NCI-H2196 treated with DMSO at 0.1 percent for 48 hours (cell line): ENCODE measurements around the gene FARP2.
A peak's percentile ranks its signal among the peaks of the same experiment; 100 is the strongest.
"Not testable (repeated sequence)": the region's sequence is repeated elsewhere in the genome, so short reads cannot be mapped to it uniquely, and the experiment has no call there.

Source experiments
- DNase-seq: peaks from one replicate; lab custom pipeline; 2025; ENCODE audit not compliant: unreplicated experiment; lab: John Stamatoyannopoulos, UW

FARP2 gene

DNA sequence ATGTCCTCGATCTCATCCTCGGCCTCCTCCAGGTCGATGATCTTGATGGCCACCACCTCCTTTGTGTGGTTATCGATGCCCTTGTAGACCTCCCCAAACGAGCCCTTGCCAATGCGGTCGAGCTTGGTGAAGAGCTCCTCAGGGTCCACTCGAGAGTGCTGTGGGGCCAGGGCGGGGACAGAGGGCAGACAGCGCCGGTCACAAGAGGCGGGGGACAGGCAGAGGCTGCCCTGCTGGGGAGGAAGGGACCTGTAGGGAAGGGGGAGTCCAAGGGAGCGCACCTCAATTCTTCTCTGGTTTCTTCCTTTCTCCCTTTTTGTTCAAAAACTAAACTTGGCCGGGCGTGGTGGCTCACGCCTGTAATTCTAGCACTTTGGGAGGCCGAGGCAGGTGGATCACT lies 145.5 kb downstream of the FARP2 start:
- no peak for DNase-seq

GRCh38 chr2:241502281-241502680 lies 146.2 kb downstream of the FARP2 start:
- DNase-seq: no peak

DNA sequence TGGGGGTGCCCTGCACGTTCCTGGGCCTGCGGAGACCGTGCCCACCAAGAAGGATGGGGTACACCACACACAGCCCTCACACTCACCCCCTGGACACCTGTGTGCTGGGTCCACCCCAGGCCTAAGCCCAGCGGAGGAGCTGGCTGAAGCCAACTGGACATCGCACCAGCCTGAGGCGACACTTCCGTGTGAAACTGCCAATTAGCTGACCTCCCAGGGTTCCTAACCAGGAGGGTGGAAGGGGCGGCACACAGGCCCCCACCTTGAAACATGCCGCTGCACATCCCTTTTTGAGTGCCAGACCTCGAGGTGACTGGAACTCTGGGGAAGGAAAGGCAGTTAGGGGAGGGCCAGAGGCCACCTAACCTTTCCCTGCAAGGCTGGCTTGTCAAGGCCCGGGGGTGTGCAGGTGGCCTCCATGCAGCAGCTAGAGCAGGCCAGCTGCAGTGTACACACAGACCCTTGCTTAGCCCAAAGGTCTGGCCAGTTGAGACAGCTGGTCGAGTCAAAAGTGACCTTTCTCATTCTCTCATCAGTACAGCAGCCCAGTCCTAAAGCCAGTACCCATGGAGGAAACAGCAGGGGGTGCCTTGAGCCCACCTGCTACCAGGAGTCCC lies 147.8 kb downstream of the FARP2 start:
- DNase-seq: no peak

DNA sequence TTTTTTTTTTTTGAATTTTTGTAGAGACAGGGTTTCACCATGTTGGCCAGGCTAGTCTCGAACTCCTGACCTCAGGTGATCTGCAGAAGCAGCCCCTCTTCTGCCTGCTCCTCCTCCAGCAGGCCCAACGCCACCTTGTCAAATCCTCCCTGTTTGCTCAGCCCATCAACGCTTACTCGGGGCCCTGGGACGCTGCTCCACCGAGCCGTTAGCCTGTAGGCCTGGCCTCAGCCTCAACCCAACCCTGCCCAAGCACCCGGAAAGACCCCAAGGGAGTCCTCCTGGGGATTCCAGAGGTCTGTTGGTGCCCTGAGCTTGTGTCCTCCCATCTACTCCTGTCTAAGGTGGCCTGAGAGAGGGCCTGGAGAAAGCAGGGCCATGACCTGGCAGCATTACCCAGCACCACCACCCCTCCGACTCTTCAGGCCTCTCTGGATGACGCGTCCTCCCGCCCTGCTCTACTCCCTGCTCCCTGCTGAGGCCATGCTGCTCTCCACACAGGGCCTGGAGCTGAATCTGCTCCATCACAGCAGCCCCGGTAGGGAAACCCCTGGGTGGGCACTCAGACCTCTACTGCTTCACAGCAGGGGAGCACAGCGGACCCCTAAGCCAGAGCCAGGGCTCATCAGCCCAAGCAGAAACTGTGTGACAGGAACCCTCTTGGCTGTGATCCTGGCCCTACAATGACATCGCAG lies 149.1 kb downstream of the FARP2 start:
- DNase-seq: no peak

DNA sequence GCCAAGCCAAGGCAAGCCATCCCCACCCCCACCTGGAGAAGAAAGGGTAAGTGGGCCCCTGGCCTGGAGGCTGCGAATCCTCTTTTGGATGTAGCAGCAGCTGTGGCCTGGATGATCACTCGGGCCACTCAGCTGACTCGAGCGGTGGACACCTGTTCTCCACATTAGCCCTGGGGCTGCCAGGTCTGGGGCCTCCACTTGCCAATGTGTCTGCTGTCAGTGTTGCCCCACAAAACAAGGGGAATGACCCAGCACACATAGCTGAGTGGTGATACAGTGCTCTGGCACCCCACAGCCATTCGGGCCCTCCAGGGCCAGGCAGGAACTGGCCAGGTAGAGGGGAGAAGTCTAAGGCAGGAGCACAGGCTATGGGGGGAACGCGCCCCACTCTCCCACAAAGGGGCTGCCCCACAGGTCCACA lies 149.7 kb downstream of the FARP2 start:
- DNase-seq: no peak

DNA sequence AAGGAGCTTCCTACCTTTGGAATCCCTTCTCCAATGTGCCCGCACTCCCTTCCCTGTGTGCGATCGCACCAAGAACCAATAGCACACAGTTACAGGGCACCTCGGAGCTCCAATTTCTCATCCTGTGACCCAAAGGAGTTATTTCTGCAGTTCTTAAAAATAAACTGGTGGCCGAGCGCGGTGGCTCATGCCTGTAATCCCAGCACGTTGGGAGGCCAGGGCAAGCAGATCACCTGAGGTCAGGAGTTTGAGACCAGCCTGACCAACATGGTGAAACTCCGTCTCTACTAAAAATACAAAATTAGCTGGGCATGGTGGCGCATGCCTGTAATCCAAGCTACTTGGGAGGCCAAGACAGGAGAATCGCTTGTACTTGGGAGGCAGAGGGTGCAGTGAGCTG lies 150.2 kb downstream of the FARP2 start:
- DNase-seq: not testable (repeated sequence)

GRCh38 chr2:241506793-241507429 lies 150.8 kb downstream of the FARP2 start:
- no peak for DNase-seq

DNA sequence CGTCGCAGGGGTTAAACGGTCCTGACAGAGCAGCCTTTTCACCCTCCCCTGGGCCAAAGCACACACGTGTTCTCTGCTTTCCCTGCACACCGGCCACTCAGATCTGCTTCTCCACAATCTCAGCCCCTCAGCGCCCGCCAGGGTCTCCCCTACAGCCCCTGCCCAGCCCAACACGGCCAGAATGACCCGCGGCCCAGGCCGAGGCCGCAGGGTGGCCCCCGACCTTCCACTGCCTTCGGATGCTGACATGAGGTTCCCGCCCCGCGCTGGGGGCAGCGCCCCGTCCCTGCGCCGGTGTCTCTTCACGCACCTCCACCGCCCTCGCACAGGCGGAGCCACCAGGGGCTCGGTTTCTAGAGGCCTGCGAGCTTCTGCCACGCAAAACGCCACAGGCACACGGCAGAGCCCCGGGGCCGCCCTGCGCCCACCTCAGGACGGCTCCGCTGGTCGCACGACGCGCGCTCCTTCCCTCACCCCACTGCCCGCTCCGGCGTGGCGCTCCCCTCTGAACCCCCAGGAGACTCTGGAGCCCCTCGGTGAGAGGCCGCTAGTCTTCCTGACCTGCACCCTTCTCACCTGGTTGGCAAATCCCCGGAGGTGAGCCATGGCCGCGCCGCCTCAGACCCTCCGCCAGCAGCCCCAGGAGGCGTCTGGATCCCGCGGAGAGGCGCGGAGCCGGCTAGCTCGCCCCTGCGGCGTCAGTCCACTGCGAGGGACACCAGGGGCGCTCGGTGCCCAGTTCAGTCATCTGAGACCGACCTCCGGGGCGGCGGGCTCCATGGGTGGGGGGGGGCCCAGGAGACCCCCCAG lies 151.6 kb downstream of the FARP2 start:
- no peak for DNase-seq

DNA sequence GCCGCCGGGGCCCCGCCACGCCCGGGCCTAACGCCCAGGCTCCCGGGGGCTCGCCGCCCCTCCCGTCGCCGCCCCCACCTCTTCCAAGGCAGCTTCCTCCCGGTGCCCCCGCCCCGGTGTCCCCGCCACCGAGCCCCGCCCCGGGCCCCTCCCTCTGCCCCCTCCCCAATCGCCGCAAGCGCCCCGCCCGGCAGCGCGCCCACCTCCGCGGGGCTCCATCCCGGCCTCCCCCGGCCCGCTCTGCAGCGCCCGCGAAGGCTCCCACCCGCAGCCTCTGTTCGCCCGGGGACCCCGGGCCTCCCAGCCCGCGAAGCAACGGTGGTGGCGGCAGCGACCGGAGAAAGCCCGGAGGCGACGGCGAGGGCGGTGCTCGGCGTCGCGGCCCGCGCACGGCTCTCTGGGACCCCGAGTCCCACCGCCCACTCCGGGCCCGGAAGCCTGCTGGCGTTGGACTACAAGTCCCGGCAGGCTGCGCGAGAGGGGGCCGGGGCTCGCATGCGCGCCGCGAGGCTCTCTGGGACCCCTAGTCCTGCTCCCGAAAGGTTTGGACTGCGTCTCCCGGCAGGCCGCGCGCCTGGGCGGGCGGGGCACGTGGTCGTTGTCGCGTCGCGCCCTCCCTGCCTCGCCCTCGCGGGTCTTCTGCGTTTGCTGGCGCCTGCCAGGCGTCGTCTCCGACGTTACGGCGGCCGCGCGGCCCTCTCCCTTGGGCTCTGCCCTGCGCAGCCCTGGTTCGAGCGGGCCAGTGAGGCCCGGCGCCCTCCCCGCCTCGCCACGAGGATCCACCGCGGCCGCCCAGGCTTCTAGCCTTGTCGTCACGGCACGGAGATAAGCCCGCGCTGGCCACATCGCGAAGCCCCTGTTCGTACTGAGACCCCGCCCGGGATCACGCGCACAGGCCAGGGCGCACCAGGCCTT lies 152.4 kb downstream of the FARP2 start, which contains the start of gene STK25:
STK25 (minus strand) TSS at position 345 of the 915 bp plus-strand sequence. CDS start 549 bp downstream, outside the sequence.
- peak; percentile 95 for DNase-seq

DNA sequence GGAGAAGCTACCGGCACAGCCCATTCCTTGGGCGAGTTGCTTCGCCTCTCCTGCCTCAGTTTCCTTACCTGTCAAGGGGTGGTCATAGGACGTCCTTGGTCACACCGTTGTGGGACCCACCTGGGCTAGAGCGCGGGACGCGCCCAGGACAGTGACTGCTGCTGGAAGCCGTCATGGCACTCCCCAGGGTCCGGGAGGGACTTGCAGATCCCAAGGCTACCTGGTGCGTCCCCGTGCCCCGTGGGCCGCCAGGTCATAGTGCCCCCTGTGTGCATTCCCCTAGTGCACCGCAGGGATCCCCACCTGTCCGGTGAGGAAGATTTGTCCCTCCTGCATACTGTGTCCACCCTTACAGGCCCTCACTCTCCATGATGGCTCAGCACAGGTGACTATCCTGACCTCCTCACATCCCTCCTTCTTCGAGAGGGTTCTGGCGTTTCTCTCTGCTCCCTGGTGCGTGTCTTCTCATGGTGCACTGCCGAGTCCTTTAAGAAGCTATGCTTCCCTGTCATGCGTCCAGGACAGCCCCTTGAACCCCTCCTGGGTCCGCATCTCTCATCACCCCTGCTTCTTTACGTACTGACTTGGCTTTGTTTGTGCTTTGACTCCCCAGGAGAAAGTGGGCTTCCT lies 153.2 kb downstream of the FARP2 start:
- no peak for DNase-seq

DNA sequence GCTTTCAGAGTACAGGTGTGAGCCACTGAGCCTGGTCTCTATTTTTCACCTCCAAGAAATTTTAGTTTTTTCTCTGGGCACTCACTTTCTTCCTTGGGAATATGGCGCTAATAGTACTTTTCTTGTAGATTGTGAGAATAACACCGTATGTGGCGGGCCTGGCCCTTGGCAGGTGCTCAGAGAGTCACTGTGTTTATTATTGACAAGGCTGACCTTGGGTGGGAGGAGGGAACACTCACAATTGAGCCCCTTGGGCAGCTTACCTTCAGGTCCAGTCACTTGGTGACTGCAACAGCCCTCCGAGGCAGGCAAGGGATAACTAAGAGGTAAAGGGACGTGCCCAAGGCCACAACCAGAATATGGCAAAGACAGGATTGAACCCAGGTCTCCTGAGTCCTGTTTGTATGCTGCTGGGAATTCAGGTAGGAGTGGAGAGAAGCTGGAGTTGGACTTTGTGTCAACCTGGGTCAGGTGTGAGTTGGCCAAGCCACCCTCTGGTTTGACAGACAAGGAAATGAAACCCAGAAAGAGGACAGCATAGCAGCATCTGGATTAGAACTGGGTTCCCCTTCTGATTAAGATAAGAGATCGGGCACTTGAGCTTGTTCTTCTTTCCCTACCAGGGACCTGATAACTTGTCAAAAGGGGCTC lies 155.1 kb downstream of the FARP2 start:
- DNase-seq: no peak

DNA sequence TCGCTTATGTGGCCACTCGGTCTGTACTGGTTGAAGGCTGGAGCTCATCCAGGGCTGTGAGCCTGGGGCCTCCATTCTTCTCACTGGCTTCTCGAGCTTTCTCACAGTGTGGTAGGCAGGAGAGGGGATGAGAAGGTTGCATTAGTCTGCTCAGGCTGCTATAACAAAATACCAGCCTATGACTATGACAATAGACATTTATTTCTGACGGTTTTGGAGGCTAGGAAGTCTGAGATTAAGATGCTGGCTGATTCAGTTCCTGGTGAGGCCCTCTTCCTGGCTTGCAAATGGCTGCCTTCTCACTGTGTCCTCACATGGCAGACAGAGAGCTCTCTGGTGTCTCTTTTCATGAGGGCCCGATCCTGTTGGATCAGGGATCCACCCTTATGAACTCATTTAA lies 158.5 kb downstream of the FARP2 start:
- no peak for DNase-seq

- no peak for DNase-seq
Measured at GRCh38 chr2:241514986-241515737, 159.1 kb downstream of the FARP2 start.

DNA sequence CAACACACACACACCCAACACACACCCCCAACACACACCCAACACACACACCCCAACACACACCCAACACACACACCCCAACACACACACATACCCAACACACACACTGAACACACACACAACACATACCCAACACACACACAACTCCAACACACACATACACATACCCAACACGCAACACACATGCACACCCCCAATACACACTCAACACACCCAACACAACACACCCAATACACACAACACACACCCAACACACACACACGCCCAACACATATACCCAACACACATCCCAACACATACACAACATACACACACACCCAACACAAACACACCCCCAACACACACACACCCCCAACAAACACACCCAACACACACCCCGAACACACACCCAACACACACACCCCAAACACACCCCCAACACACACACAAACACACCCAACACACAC lies 160.5 kb downstream of the FARP2 start:
- no peak for DNase-seq

DNA sequence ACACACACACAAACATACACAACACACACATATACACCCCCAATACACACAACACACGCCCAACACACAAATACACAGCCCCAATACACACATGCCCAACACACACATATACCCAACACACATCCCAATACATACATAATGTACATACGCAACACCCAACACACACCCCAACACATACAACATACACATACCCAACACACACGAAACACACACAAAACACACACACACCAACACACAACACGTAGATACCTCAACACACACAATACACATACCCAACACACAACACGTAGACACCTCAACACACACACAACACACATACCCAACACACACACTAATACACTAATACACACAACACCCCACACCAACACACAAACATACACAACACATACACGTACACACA lies 161.2 kb downstream of the FARP2 start:
- no peak for DNase-seq

- DNase-seq: no peak
Measured at GRCh38 chr2:241519669-241520068, 163.6 kb downstream of the FARP2 start.

DNA sequence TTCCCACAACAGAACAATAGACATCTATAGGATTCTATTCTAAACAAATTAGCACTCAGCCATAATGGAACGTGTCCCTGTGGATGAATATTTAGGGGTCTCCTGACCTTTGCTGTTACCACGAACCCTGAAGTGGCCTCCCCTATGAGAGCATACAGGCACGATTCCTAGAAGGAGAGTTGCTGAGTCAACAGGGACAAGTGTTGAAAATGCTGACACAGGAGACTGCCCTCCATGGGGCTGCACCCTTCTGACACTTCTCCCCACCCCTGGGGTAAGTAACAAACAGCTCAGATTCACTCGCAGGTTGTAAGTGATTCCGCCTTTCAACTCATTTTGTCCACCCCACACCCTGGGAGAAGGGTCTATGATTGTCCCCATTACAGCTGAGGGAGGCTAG lies 166.4 kb downstream of the FARP2 start:
- DNase-seq: no peak
